ENCODE results near the gene TBC1D9B. TPM values are rescaled to one million over a fixed set of nuclear protein-coding genes. Genes with fewer than 3 reads are reported as not detected.
"Not testable (repeated sequence)": the region's sequence is repeated elsewhere in the genome, so short reads cannot be mapped to it uniquely, and the experiment has no call there.

TBC1D9B gene
- total and polyA plus RNA-seq, 8 donors = 80.6 to 124 (median 97.0) TPM

DNA sequence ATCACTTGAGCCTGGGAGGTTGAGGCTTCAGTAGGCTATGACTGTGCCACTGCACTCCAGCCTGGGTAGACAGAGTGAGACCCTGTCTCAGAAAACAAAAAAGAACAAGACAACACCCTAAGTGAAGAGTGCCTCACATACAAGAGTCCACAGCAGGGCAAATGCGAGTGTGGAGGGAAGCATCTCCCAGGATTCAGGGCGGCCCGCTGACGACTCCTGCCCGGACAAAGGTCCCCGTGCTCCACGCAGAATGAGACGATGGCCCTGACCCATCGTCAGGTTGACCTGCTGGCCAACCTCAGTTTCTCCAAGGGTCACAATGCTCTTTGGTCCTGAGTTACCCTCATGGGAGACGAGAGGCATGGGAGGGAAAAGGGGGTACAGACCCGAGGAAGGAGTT lies 67.4 kb downstream of the TBC1D9B start:
- H3K27me3 ChIP-seq = no peaks in the 10 kb centered on the region
- peak in 2 of 4 donors; percentile 11 to 54 for DNase-seq
- no peak overlapping the region for H3K27ac ChIP-seq
- peaks cover 0 to 61% of the 10 kb centered on the region in 2 donors for H3K36me3 ChIP-seq
- no peak for ATAC-seq
- peaks cover 0 to 7% of the 10 kb centered on the region in 2 donors for H3K9me3 ChIP-seq
- intact Hi-C loops (cut with DNase I) = no loop called here
- peaks cover 0 to 14% of the 10 kb centered on the region in 2 donors for H3K4me1 ChIP-seq
- TF ChIP-seq, protein P1, sequence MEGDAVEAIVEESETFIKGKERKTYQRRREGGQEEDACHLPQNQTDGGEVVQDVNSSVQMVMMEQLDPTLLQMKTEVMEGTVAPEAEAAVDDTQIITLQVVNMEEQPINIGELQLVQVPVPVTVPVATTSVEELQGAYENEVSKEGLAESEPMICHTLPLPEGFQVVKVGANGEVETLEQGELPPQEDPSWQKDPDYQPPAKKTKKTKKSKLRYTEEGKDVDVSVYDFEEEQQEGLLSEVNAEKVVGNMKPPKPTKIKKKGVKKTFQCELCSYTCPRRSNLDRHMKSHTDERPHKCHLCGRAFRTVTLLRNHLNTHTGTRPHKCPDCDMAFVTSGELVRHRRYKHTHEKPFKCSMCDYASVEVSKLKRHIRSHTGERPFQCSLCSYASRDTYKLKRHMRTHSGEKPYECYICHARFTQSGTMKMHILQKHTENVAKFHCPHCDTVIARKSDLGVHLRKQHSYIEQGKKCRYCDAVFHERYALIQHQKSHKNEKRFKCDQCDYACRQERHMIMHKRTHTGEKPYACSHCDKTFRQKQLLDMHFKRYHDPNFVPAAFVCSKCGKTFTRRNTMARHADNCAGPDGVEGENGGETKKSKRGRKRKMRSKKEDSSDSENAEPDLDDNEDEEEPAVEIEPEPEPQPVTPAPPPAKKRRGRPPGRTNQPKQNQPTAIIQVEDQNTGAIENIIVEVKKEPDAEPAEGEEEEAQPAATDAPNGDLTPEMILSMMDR (IDR thresholded peaks at IDR 0.05) = no peak
- H3K4me3 ChIP-seq = no peak overlapping the region

DNA sequence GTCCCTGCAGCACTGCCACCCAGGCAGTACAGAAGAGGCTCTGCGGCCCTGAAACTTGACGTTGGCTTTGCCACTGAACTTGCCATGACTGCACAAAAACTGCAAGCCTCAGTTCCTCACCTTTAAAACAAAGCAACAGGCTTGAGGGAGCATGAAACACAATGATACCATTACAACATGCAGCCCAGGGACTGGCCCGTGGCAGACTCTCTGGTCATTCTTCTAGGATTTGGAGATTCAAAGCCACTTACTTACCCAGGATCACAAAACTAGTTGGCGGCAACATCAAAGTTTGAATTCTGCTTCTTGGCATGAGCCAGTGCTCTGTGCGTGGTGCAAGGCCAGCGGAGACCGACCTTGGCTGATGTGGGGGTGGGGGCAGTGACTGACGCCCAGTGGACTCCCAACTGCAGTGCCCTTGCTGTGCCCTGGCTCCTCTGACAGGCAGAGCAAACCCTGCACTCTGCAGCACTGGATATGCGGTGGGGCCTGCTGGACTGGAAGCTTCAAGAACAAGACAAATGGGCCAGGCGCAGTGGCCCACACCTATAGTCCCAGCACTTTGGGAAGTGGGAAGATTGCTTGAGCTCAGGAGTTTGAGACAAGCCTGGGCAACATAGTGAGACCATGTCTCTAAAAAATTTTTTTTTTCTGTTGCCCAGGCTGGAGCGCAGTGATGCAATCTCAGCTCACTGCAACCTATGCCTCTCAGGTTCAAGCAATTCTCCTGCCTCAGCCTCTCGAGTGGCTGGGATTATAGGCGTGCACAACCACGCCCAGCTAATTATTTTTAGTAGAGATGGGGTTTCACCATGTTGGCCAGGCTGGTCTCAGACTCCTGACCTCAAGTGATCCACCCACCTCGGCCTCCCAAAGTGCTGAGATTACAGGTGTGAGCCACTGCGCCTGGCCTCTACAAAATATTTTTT lies 68.1 kb downstream of the TBC1D9B start:
- no peak overlapping the region for H3K4me3 ChIP-seq
- DNase-seq = peak in 2 of 4 donors; percentile 33 to 72
- TF ChIP-seq, protein P1 (IDR thresholded peaks at IDR 0.05) = no peak
- H3K36me3 ChIP-seq = peaks cover 0 to 69% of the 10 kb centered on the region in 2 donors
- H3K27ac ChIP-seq = peak overlapping the region in 1 of 2 donors; percentile 18
- no peaks in the 10 kb centered on the region for H3K27me3 ChIP-seq
- intact Hi-C loops (cut with DNase I) = no loop called here
- ATAC-seq = peak; percentile 42
- peaks cover 0 to 1% of the 10 kb centered on the region in 2 donors for H3K9me3 ChIP-seq
- H3K4me1 ChIP-seq = peaks cover 0 to 14% of the 10 kb centered on the region in 2 donors

DNA sequence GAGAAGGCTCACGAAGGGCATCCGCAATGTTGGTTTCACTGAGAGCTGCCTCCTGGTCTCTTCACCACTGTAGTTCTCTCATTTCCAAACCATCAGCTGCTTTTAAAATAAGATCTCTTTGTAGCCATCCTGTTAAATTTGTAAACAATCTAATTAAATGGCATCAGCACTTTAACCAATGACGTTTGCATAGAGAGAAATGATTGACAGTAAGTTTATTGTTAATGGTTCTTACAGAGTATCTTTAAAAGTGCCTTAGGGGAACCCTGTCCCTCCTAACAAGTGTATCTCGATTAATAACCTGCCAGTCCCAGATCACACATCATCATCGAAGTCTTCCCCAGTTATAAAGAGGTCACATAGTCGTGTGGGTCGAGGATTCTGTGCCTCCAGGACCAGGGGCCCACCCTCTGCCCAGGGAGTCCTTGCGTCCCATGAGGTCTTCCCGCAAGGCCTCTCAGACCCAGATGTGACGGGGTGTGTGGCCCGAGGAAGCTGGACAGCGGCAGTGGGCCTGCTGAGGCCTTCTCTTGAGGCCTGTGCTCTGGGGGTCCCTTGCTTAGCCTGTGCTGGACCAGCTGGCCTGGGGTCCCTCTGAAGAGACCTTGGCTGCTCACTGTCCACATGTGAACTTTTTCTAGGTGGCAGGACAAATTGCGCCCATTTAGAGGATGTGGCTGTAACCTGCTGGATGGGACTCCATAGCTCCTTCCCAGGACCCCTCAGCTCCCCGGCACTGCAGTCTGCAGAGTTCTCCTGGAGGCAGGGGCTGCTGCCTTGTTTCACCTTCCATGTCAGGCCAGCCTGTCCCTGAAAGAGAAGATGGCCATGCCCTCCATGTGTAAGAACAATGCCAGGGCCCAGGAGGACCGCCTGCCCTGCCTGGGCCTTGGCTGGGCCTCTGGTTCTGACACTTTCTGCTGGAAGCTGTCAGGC lies 70.4 kb downstream of the TBC1D9B start:
- no peak for ATAC-seq
- Histone ChIP-seq H3K4me1 (peaks cover 0 to 14% of the 10 kb centered on the region in 2 donors), H3K27me3 (no peaks in the 10 kb centered on the region), H3K4me3 (no peak overlapping the region), H3K9me3 (no peaks in the 10 kb centered on the region), H3K36me3 (peaks cover 12 to 88% of the 10 kb centered on the region in 2 donors), H3K27ac (peak overlapping the region; percentile 19 to 46)
- DNase-seq = peak in 1 of 4 donors; percentile 44
- intact Hi-C loops (cut with DNase I) = no loop called here
- TF ChIP-seq, protein P1 (IDR thresholded peaks at IDR 0.05) = no peak

DNA sequence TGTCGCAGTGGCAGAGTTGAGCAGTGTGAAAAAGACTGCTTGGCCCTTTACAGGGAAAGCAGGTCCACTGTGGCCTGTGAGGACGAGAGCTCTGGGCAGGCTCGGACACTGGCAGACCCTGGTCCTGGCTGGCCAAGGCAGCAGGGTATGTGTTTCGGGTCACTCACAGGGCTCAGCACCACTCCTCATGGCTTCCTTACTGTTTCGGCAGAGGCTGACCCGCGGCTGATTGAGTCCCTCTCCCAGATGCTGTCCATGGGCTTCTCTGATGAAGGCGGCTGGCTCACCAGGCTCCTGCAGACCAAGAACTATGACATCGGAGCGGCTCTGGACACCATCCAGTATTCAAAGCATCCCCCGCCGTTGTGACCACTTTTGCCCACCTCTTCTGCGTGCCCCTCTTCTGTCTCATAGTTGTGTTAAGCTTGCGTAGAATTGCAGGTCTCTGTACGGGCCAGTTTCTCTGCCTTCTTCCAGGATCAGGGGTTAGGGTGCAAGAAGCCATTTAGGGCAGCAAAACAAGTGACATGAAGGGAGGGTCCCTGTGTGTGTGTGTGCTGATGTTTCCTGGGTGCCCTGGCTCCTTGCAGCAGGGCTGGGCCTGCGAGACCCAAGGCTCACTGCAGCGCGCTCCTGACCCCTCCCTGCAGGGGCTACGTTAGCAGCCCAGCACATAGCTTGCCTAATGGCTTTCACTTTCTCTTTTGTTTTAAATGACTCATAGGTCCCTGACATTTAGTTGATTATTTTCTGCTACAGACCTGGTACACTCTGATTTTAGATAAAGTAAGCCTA lies 71.3 kb downstream of the TBC1D9B start:
- Histone ChIP-seq H3K27me3 (no peaks in the 10 kb centered on the region), H3K36me3 (peaks cover 12 to 95% of the 10 kb centered on the region in 2 donors), H3K9me3 (no peaks in the 10 kb centered on the region), H3K4me1 (peaks cover 0 to 14% of the 10 kb centered on the region in 2 donors), H3K4me3 (no peak overlapping the region), H3K27ac (peak overlapping the region; percentile 19 to 46)
- intact Hi-C loops (cut with DNase I) = no loop called here
- peak in 2 of 4 donors; percentile 31 to 61 for DNase-seq
- peak; percentile 31 for ATAC-seq
- TF ChIP-seq, protein P1 (IDR thresholded peaks at IDR 0.05) = no peak

DNA sequence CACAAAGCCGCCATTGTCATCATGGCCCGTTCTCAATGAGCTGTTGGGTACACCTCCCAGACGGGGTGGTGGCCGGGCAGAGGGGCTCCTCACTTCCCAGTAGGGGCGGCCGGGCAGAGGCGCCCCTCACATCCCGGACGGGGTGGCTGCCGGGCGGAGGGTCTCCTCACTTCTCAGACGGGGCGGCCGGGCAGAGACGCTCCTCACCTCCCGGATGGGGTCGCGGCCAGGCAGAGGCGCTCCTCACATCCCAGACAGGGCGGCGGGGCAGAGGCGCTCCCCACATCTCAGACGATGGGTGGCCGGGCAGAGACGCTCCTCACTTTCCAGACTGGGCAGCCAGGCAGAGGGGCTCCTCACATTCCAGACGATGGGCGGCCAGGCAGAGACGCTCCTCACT lies 72.8 kb downstream of the TBC1D9B start:
- Histone ChIP-seq H3K4me1 (peaks cover 0 to 14% of the 10 kb centered on the region in 2 donors), H3K36me3 (peaks cover 12 to 97% of the 10 kb centered on the region in 2 donors)
- peak in 1 of 4 donors; percentile 35 for DNase-seq
- H3K27ac ChIP-seq; H3K27me3 ChIP-seq; ATAC-seq; H3K4me3 ChIP-seq; H3K9me3 ChIP-seq; intact Hi-C loops (cut with DNase I): not testable (repeated sequence)
